ENCODE measurements around the gene NACC1. TPM values are rescaled to one million over a fixed set of nuclear protein-coding genes. Genes with fewer than 3 reads are reported as not detected.

NACC1 gene
- total and polyA plus RNA-seq, 2 of the 13 experiments (the other 11 are each of a cell fraction or from before 2014, with no cell fraction given) = 31.8 to 42.3 TPM

DNA sequence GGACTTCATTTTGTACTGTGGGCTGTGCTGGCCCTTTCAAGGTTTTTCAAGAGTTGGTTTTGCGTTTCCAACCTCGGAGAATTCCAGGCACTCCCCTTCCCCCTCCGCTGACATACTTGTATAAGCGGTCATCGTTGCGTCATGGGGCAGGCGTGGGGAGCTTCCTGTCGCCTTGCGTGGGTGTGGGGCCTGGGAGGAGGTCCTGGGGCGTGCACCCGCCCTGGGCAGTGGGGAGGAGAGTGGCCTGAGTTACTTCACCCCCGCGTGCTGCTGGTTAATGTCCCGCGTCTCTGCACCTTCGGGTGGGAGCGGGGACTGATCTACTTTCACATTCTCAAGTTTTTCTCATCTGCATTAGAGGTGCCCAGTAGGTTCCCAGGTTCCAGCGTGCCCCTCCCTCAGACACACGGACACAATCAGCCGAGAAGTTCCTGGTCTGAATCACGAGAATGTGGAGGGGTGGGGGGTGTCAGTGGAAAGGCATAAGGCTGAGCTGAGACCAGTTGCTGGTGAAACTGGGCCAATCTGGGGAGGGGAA lies 36.2 kb downstream of the NACC1 start (continued):
- TF ChIP-seq, protein P1, sequence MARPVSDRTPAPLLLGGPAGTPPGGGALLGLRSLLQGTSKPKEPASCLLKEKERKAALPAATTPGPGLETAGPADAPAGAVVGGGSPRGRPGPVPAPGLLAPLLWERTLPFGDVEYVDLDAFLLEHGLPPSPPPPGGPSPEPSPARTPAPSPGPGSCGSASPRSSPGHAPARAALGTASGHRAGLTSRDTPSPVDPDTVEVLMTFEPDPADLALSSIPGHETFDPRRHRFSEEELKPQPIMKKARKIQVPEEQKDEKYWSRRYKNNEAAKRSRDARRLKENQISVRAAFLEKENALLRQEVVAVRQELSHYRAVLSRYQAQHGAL (CRISPR knock-in tag; IDR thresholded peaks at IDR 0.05; ENCODE audit: not compliant biosample characterization) = no peak
- TF ChIP-seq SETDB1 (CRISPR knock-in tag; IDR thresholded peaks at IDR 0.05; ENCODE audit: borderline replicate concordance) = no peak
- TF ChIP-seq ZNF605 (CRISPR knock-in tag; IDR thresholded peaks at IDR 0.05) = no peak; the same call in 1 of the 2 replicates
- TF ChIP-seq, protein P2, sequence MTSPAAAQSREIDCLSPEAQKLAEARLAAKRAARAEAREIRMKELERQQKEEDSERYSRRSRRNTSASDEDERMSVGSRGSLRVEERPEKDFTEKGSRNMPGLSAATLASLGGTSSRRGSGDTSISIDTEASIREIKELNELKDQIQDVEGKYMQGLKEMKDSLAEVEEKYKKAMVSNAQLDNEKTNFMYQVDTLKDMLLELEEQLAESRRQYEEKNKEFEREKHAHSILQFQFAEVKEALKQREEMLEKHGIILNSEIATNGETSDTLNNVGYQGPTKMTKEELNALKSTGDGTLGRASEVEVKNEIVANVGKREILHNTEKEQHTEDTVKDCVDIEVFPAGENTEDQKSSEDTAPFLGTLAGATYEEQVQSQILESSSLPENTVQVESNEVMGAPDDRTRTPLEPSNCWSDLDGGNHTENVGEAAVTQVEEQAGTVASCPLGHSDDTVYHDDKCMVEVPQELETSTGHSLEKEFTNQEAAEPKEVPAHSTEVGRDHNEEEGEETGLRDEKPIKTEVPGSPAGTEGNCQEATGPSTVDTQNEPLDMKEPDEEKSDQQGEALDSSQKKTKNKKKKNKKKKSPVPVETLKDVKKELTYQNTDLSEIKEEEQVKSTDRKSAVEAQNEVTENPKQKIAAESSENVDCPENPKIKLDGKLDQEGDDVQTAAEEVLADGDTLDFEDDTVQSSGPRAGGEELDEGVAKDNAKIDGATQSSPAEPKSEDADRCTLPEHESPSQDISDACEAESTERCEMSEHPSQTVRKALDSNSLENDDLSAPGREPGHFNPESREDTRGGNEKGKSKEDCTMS (CRISPR knock-in tag; conservative IDR thresholded peaks at IDR 0.05) = no peak
- TF ChIP-seq TBL1XR1 (IDR thresholded peaks at IDR 0.05; ENCODE audit: borderline replicate concordance, low read length, partially characterized antibody) = peak; percentile 1
- TF ChIP-seq CBX2 (IDR thresholded peaks at IDR 0.05; ENCODE audit: low read depth, low read length) = no peak
- TF ChIP-seq CBX2 (CRISPR knock-in tag; IDR thresholded peaks at IDR 0.05; ENCODE audit: low read depth) = no peak
- TF ChIP-seq ZBTB26 (CRISPR knock-in tag; IDR thresholded peaks at IDR 0.05; ENCODE audit: borderline replicate concordance) = 0 out of 2 replicates have a peak, but pooled peaks have one; percentile 10
- TF ChIP-seq ZNF878 (CRISPR knock-in tag; IDR thresholded peaks at IDR 0.05) = 0 out of 2 replicates have a peak, but pooled peaks have one; percentile 66
- TF ChIP-seq SNAPC2 (CRISPR knock-in tag; IDR thresholded peaks at IDR 0.05) = no peak
- TF ChIP-seq ZBTB33 (CRISPR knock-in tag; IDR thresholded peaks at IDR 0.05) = no peak
- no peak for TF ChIP-seq JUNB (CRISPR knock-in tag; IDR thresholded peaks at IDR 0.05; ENCODE audit: borderline replicate concordance)
- TF ChIP-seq, protein P3, sequence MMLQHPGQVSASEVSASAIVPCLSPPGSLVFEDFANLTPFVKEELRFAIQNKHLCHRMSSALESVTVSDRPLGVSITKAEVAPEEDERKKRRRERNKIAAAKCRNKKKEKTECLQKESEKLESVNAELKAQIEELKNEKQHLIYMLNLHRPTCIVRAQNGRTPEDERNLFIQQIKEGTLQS (CRISPR knock-in tag; IDR thresholded peaks at IDR 0.05) = peak; percentile 89
- TF ChIP-seq MBNL3 (CRISPR knock-in tag; conservative IDR thresholded peaks at IDR 0.05) = no peak
- TF ChIP-seq, protein P4, sequence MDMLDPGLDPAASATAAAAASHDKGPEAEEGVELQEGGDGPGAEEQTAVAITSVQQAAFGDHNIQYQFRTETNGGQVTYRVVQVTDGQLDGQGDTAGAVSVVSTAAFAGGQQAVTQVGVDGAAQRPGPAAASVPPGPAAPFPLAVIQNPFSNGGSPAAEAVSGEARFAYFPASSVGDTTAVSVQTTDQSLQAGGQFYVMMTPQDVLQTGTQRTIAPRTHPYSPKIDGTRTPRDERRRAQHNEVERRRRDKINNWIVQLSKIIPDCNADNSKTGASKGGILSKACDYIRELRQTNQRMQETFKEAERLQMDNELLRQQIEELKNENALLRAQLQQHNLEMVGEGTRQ (IDR thresholded peaks at IDR 0.05; ENCODE audit: low read depth, low read length) = no peak
- TF ChIP-seq, protein P4 (CRISPR knock-in tag; IDR thresholded peaks at IDR 0.05; ENCODE audit: borderline replicate concordance) = no peak
- TF ChIP-seq, protein P5, sequence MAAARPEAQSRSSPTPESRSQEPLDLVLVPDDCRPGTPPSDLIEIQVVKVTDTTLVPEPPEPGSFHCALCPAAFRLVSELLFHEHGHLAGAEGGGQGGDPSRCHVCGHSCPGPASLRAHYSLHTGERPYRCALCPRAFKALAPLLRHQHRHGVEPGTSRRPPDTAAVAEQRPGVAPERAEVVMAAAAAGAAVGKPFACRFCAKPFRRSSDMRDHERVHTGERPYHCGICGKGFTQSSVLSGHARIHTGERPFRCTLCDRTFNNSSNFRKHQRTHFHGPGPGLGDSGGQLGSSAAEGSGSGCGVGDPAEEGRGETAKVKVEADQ (CRISPR knock-in tag; IDR thresholded peaks at IDR 0.05; ENCODE audit: borderline replicate concordance) = no peak

Measured in HepG2 (cell line).